Esophagus squamous epithelium (tissue), 4 donors: Measurements from ENCODE around the gene RGS8.

Experiments
- CTCF ChIP-seq, 6 experiments: fragments of 450-650 bp in 4 of 6; fragments of 200-600 bp in 2 of 6; sonication (generic) in 2 of 6; IDR thresholded peaks; one replicate each; pipeline ENCODE4 v1.5.1; 2016 to 2019; ENCODE audit warnings: antibody characterized with exemption in 6 of 6, mild to moderate bottlenecking in 4 of 6, moderate library complexity in 4 of 6
- POLR2A ChIP-seq, 4 donors: fragments of 450-650 bp; IDR thresholded peaks; one replicate each; pipeline ENCODE4 v1.6.1; 2017; ENCODE audit warnings: antibody characterized with exemption in 4 of 4, mild to moderate bottlenecking in 4 of 4, moderate library complexity in 3 of 4

GRCh38 chr1:182671750-182672486 lies 12.5 kb downstream of the RGS8 start:
- TF ChIP-seq CTCF (IDR thresholded peaks at IDR 0.05) (no peak), POLR2A (IDR thresholded peaks at IDR 0.05) (no peak)
